ENCODE results near the gene STK11IP. TPM values are rescaled to one million over a fixed set of nuclear protein-coding genes. Genes with fewer than 3 reads are reported as not detected.

Gene STK11IP
- total and polyA plus RNA-seq, 3 donors from 2014 or later = 81.9 to 134 (median 130) TPM

GRCh38 chr2:219581346-219581745, 16.3 kb upstream of the STK11IP start:
- H3K4me1 ChIP-seq = peaks cover 3% of the 10 kb centered on the region
- H3K27ac ChIP-seq = no peak overlapping the region
- no peaks in the 10 kb centered on the region for H3K27me3 ChIP-seq
- H3K9me3 ChIP-seq = no peaks in the 10 kb centered on the region
- no peak for TF ChIP-seq POLR2A (IDR thresholded peaks at IDR 0.05)
- TF ChIP-seq, protein P1, sequence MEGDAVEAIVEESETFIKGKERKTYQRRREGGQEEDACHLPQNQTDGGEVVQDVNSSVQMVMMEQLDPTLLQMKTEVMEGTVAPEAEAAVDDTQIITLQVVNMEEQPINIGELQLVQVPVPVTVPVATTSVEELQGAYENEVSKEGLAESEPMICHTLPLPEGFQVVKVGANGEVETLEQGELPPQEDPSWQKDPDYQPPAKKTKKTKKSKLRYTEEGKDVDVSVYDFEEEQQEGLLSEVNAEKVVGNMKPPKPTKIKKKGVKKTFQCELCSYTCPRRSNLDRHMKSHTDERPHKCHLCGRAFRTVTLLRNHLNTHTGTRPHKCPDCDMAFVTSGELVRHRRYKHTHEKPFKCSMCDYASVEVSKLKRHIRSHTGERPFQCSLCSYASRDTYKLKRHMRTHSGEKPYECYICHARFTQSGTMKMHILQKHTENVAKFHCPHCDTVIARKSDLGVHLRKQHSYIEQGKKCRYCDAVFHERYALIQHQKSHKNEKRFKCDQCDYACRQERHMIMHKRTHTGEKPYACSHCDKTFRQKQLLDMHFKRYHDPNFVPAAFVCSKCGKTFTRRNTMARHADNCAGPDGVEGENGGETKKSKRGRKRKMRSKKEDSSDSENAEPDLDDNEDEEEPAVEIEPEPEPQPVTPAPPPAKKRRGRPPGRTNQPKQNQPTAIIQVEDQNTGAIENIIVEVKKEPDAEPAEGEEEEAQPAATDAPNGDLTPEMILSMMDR (IDR thresholded peaks at IDR 0.05) = no peak
- no peak overlapping the region for H3K4me3 ChIP-seq
- intact Hi-C loops (cut with DNase I; ENCODE audit: low total_unique reads) = no loop called here
- 72 to 81% methylated on average over 2 of the region's 2 CpGs for WGBS, 2 donors
- DNase-seq = no peak
- no peaks in the 10 kb centered on the region for H3K36me3 ChIP-seq (ENCODE audit: low read depth, missing control alignments)

GRCh38 chr2:219591091-219591490, 6.6 kb upstream of the STK11IP start:
- intact Hi-C loops (cut with DNase I; ENCODE audit: low total_unique reads) = no loop called here
- Histone ChIP-seq H3K36me3 (ENCODE audit: low read depth, missing control alignments) (no peaks in the 10 kb centered on the region), H3K9me3 (no peaks in the 10 kb centered on the region), H3K4me1 (peaks cover 15% of the 10 kb centered on the region), H3K27ac (peak overlapping the region in 1 of 2 donors; percentile 52), H3K27me3 (no peaks in the 10 kb centered on the region), H3K4me3 (no peak overlapping the region)
- TF ChIP-seq, protein P1 (IDR thresholded peaks at IDR 0.05) = no peak
- TF ChIP-seq POLR2A (IDR thresholded peaks at IDR 0.05) = no peak
- 54 to 55% methylated on average over 4 of the region's 4 CpGs for WGBS, 2 donors
- no peak for DNase-seq

- Histone ChIP-seq H3K27ac (peak overlapping the region; percentile 52 to 53), H3K9me3 (no peaks in the 10 kb centered on the region), H3K4me1 (peaks cover 21% of the 10 kb centered on the region), H3K4me3 (no peak overlapping the region), H3K27me3 (no peaks in the 10 kb centered on the region), H3K36me3 (ENCODE audit: low read depth, missing control alignments) (no peaks in the 10 kb centered on the region)
- TF ChIP-seq, protein P1 (IDR thresholded peaks at IDR 0.05) = no peak
- TF ChIP-seq POLR2A (IDR thresholded peaks at IDR 0.05) = no peak
- WGBS, 2 donors = 49 to 50% methylated on average over 6 of the region's 6 CpGs
- intact Hi-C loops (cut with DNase I; ENCODE audit: low total_unique reads) = no loop called here
- peak; percentile 50 for DNase-seq
These were observed 4.9 kb upstream of the STK11IP start for GRCh38 chr2:219592736-219593135.

- 52 to 82% methylated on average over 2 of the region's 2 CpGs for WGBS, 2 donors
- no peak for DNase-seq
- peak overlapping the region; percentile 52 to 53 for H3K27ac ChIP-seq
These were observed 4.5 kb upstream of the STK11IP start for GRCh38 chr2:219593154-219593553.

GRCh38 chr2:219595256-219595655, 2.4 kb upstream of the STK11IP start:
- H3K27me3 ChIP-seq = no peaks in the 10 kb centered on the region
- no peaks in the 10 kb centered on the region for H3K36me3 ChIP-seq (ENCODE audit: low read depth, missing control alignments)
- no peak for TF ChIP-seq POLR2A (IDR thresholded peaks at IDR 0.05)
- TF ChIP-seq, protein P1 (IDR thresholded peaks at IDR 0.05) = peak in 1 of 3 experiments; percentile 12
- intact Hi-C loops (cut with DNase I; ENCODE audit: low total_unique reads) = no loop called here
- H3K9me3 ChIP-seq = no peaks in the 10 kb centered on the region
- H3K4me3 ChIP-seq = no peak overlapping the region
- H3K4me1 ChIP-seq = peaks cover 29% of the 10 kb centered on the region
- peak overlapping the region; percentile 59 to 77 for H3K27ac ChIP-seq
- 23 to 37% methylated on average over 3 of the region's 3 CpGs for WGBS, 2 donors
- DNase-seq = peak; percentile 56

More at GRCh38 chr2:219593154-219593553, 4.5 kb upstream of the STK11IP start:
- TF ChIP-seq POLR2A (IDR thresholded peaks at IDR 0.05) = no peak
- TF ChIP-seq, protein P1 (IDR thresholded peaks at IDR 0.05) = no peak
- intact Hi-C loops (cut with DNase I; ENCODE audit: low total_unique reads) = no loop called here
- Histone ChIP-seq H3K4me3 (no peak overlapping the region), H3K27me3 (no peaks in the 10 kb centered on the region), H3K36me3 (ENCODE audit: low read depth, missing control alignments) (no peaks in the 10 kb centered on the region), H3K9me3 (no peaks in the 10 kb centered on the region), H3K4me1 (peaks cover 22% of the 10 kb centered on the region)
